Left renal pelvis (tissue), 4 donors: ENCODE data around the gene CCL28. TPM values are rescaled to one million over a fixed set of nuclear protein-coding genes. Genes with fewer than 3 reads are reported as not detected.

Experiments used
- DNase-seq, 4 donors: peaks; one replicate each; pipeline ENCODE4 v3.0.0-alpha.2; 2013; ENCODE audit warnings: low read depth in 4 of 4, low spot score in 3 of 4
- polyA plus RNA-seq, 4 donors: library from polyadenylated mRNA; unstranded; fragments of 120-200 nt; gene quantifications; one replicate each; pipeline ENCODE4 v1.2.1, GENCODE V29; 2013; ENCODE audit not compliant: insufficient read length in 4 of 4

Gene CCL28
- polyA plus RNA-seq, 4 donors, result 2.8 to 5.7 (median 4.0) TPM

- no peak for DNase-seq
Observed at GRCh38 chr5:43358726-43359125, 53.5 kb downstream of the CCL28 start.

GRCh38 chr5:43358301-43358700 is 53.9 kb downstream of the CCL28 start:
- no peak for DNase-seq

DNA sequence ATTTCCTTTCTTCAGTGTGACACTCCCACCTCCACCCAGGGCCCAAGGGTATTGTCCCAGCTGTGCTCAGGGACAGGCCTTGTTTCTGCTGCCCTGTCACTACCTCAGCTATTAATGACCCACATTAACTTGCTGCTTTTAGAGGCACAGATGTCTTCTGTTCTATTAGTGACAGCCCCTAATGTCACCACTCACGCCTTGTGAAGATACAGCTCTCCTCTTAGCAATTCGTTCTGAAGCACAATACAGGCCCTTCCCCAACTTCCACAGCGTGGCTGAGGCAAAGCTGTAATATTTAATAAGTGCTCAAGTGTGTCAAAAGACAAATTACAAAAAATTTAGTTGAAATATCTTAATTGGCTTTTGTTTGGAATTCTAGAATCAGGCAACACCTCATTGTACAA is 54.3 kb downstream of the CCL28 start:
- no peak for DNase-seq

- DNase-seq, result no peak
Observed at GRCh38 chr5:43357067-43357466, 55.1 kb downstream of the CCL28 start.

GRCh38 chr5:43354774-43355173 is 57.4 kb downstream of the CCL28 start:
- no peak for DNase-seq

DNA sequence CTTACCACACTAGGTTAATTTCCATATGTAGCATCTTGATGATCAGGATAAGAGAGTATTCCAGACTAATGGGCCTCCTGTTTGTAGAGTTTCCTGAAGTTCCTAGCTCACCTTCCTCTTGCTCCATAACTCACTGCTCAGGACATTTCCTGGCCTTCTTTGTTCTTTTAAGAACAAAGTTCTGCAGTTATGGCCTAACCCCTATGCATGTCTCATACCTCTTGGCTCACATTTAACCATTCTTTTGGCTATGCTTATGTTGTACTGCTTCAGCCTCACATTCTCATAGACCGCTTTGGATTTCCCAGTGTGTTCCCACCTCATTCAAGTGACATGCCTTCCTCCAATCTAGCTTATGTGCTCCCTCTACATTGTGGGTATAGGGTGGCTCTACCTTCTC is 58.5 kb downstream of the CCL28 start:
- no peak for DNase-seq

- DNase-seq, result no peak
Observed at GRCh38 chr5:43352915-43353314, 59.3 kb downstream of the CCL28 start.

DNA sequence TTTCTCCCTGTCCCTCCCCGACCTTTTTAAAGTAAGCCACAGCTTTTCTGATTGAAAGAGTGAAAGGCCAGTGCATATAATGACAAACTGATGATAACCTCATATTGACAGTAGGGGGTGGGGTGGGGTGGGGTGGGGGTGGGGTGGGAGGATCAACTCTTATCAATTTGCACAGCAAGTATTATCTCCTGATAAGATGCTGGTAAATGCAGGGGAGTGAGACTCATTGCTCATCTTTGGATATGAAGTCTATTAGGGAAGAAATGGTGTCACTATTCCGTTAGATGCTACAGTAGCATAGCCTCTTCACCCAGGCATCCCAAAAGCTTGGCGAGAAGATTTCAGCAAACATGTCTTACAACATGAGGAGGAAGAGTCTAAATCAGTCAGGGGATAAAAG is 60.1 kb downstream of the CCL28 start:
- DNase-seq, result no peak

DNA sequence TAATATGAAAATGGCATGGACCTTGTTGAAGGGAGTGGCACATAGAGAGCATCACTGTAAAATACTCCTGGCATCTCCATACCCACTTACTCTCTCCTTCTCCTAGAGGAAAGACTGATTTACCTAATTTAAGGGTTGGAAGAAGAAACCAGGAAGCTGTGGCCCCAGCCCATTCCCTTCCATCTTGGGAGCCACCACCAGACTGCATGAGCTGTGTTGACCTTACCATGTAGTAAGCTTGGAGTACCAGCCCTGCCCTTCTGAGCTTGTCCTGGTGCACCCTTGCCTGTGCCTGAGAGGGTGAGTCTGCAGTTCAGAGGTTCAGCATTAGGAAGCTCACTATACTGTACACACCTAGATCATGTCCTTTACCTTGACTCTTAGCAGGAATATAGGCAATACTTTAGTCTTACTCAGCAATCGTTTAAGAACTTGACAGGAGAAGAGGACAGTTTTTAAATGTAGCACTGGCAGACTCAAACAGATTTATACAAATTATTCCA is 63.3 kb downstream of the CCL28 start:
- no peak for DNase-seq

DNA sequence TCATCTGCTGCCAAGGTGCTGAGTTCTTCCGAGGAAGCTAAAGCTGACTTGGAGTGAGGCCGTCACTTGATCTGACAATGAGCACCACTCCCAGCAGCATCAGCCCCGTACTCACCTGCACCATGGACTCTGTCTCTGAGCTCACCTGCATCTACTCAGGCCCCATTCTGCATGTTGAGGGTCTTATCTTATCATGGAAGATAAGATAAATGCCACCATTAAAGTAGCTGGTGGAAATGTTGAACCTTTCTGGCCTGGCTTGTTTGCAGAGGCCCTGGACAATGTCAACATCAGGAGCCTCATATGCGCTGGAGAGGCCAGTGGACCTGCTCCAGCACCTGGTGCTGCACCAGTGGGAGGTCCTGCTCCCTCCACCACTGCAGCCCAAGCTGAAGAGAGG is 64.0 kb downstream of the CCL28 start:
- no peak for DNase-seq

DNA sequence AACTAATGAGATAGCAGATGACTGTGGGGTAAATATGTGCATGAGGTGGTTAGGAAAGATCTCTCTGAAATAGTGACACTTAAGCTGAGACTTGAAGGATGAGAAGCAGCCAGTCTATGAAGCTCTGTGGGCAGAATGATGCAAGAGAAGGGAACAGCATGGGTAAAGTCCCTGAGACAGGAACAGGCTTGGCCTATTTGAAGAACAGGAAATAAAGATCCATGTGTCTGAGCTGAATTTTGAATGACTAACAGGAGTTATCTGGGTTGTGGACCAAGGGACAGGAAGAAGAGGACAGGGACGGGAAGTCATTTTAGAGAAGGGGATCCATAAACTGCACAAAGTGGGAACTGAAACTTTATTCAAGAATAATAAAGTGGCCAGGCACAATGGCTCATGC is 73.3 kb downstream of the CCL28 start:
- no peak for DNase-seq

- DNase-seq, result no peak
Observed at GRCh38 chr5:43336159-43336558, 76.0 kb downstream of the CCL28 start.

DNA sequence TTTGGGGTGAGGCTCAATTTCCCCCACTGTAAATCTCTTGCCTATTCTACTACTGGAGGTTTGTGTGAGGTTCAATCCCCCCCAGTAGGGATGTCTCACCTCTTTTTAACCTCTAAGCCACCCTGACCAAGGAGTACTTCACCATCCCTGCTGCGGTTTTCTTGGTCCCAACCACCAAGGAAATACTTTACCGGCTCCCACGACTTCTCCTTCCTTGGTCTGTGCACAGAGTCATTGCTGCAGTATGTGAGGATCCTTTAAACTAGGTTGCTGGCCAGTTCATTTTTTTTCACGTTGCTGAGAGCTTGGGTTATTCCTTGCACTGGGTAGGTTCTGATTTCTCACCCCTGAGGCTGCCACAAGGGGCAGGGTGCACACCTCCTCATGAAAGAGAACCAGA is 76.5 kb downstream of the CCL28 start:
- no peak for DNase-seq

GRCh38 chr5:43332401-43332800 is 79.8 kb downstream of the CCL28 start:
- no peak for DNase-seq

Other genes with a start within 250 kb of the CCL28 start
- gene NIM1K, start 220.2 kb downstream of the CCL28 start, polyA plus RNA-seq, result under 1 TPM; 0.30 to 0.78 (median 0.53) TPM
- gene HMGCS1, start 99.0 kb downstream of the CCL28 start, polyA plus RNA-seq, result 100 to 1,000 TPM in 3 of 4 donors, 10 to 100 TPM in 1; 68.6 to 135 (median 121) TPM
- 10 to 100 TPM; 16.5 to 22.9 (median 20.8) TPM for gene TMEM267, start 71.5 kb upstream of the CCL28 start, polyA plus RNA-seq
- 1 to 10 TPM; 5.2 to 6.0 (median 5.7) TPM for gene C5orf34, start 102.8 kb upstream of the CCL28 start, polyA plus RNA-seq
- gene PAIP1, start 144.7 kb upstream of the CCL28 start, polyA plus RNA-seq, result 100 to 1,000 TPM; 118 to 184 (median 151) TPM
- gene NNT, start 190.8 kb upstream of the CCL28 start, polyA plus RNA-seq, result 100 to 1,000 TPM in 3 of 4 donors, 10 to 100 TPM in 1; 71.8 to 143 (median 114) TPM